Ureter (tissue), 1 donor: Measurements from ENCODE around the gene ILRUN. TPM values are rescaled to one million over a fixed set of nuclear protein-coding genes. Genes with fewer than 3 reads are reported as not detected.
"Not testable (repeated sequence)": the region's sequence is repeated elsewhere in the genome, so short reads cannot be mapped to it uniquely, and the experiment has no call there.

Experiments
- DNase-seq: peaks from one replicate; pipeline ENCODE4 v3.0.0-alpha.2; 2020; ENCODE audit warnings: low spot score
- total RNA-seq: library from RNA; stranded (reverse); gene quantifications from one replicate; pipeline ENCODE4 v1.2.4, GENCODE V29; 2023
- donor health status: DM: yes; HTN: yes; CAD: no.

ILRUN gene
- total RNA-seq, 1 donor from 2014 or later, result 61.3 TPM

GRCh38 chr6:34697904-34698559 is 1.5 kb upstream of the ILRUN start:
- DNase-seq, result no peak

GRCh38 chr6:34697544-34697836 is 923 bp upstream of the ILRUN start:
- DNase-seq, result no peak

GRCh38 chr6:34696189-34696738 is 303 bp downstream of the ILRUN start:
- DNase-seq, result peak; percentile 62

GRCh38 chr6:34695729-34696188 is 808 bp downstream of the ILRUN start:
- no peak for DNase-seq

- DNase-seq, result no peak
Measured at GRCh38 chr6:34692280-34692679, 4.3 kb downstream of the ILRUN start.

GRCh38 chr6:34689742-34690141 is 6.8 kb downstream of the ILRUN start:
- no peak for DNase-seq

- DNase-seq, result no peak
Measured at GRCh38 chr6:34688956-34689355, 7.6 kb downstream of the ILRUN start.

GRCh38 chr6:34684919-34685318 is 11.6 kb downstream of the ILRUN start:
- no peak for DNase-seq

- no peak for DNase-seq
Measured at GRCh38 chr6:34684364-34684763, 12.2 kb downstream of the ILRUN start.

GRCh38 chr6:34680802-34681515 is 15.6 kb downstream of the ILRUN start:
- DNase-seq, result no peak

GRCh38 chr6:34680313-34680712 is 16.3 kb downstream of the ILRUN start:
- DNase-seq, result not testable (repeated sequence)

GRCh38 chr6:34679552-34680253 is 16.9 kb downstream of the ILRUN start:
- no peak for DNase-seq

- DNase-seq, result no peak
Measured at GRCh38 chr6:34676140-34676539, 20.4 kb downstream of the ILRUN start.

- DNase-seq, result not testable (repeated sequence)
Measured at GRCh38 chr6:34674930-34675329, 21.6 kb downstream of the ILRUN start.

GRCh38 chr6:34674268-34674639 is 22.3 kb downstream of the ILRUN start:
- no peak for DNase-seq

GRCh38 chr6:34673064-34673463 is 23.5 kb downstream of the ILRUN start:
- no peak for DNase-seq

- DNase-seq, result no peak
Measured at GRCh38 chr6:34672657-34673043, 23.9 kb downstream of the ILRUN start.

GRCh38 chr6:34671801-34672656 is 24.5 kb downstream of the ILRUN start:
- no peak for DNase-seq

- DNase-seq, result no peak
Measured at GRCh38 chr6:34671367-34671766, 25.2 kb downstream of the ILRUN start.

GRCh38 chr6:34668799-34669198 is 27.8 kb downstream of the ILRUN start:
- DNase-seq, result not testable (repeated sequence)

- DNase-seq, result no peak
Measured at GRCh38 chr6:34667481-34668238, 28.9 kb downstream of the ILRUN start.
